GM12878 (cell line): Measurements from ENCODE around the gene TMEM132D. TPM values are rescaled to one million over a fixed set of nuclear protein-coding genes. Genes with fewer than 3 reads are reported as not detected.

ENCODE experiments used
- polyA plus RNA-seq, 11 experiments: library from polyadenylated mRNA; depleted of rRNA in 4 of 11; unstranded in 6 of 11; stranded (reverse) in 5 of 11; fragments of >200 nt; fragmentation: Nextera tagmentation in 4 of 11; fragmentation: Illumina TruSeq in 1 of 11; extraction: Ambion mirVana in 4 of 11; extraction: Trizol in 1 of 11; gene quantifications; 1 replicate in 1 of 11; 2 replicates in 10 of 11; pipeline versions ENCODE4 v1.2.1 to v1.2.3, GENCODE V29; 2011 to 2016; ENCODE audit warnings: inconsistent platforms in 2 of 11, missing spikeins in 2 of 11, low read depth in 1 of 11
- small RNA-seq: library from RNA; depleted of rRNA; stranded (forward); fragments of <200 nt; gene quantifications from one replicate; pipeline ENCODE3, GENCODE V24; 2014
- total RNA-seq, 4 experiments: library from RNA; depleted of rRNA in 3 of 4; stranded (reverse); fragments of >200 nt in 3 of 4; fragmentation: Illumina TruSeq in 1 of 4; extraction: Trizol in 1 of 4; gene quantifications; 2 replicates each; pipeline versions ENCODE4 v1.2.1 to v1.2.3, GENCODE V29; 2013 to 2021

TMEM132D gene
- total and polyA plus RNA-seq, 10 of the 15 experiments (the other 5 are each of a cell fraction or from before 2014, with no cell fraction given) = under 0.01 to 0.12 (median 0.02) TPM; not detected in 3

Small RNA genes lying within 50 kb of the gene (small RNA-seq; reads per million reads assigned to genes)
- not detected for gene RF02271
